Embryonic facial prominence (tissue), 1 donor: ENCODE measurements around the gene PORCN.
"Not testable (repeated sequence)": the region's sequence is repeated elsewhere in the genome, so short reads cannot be mapped to it uniquely, and the experiment has no call there.

Source experiments
- DNase-seq: peaks from one replicate; pipeline ENCODE4 v3.0.0-alpha.2; 2016; ENCODE audit errors: extremely low spot score

PORCN gene

GRCh38 chrX:48540480-48540879 is 31.7 kb downstream of the PORCN start:
- no peak for DNase-seq

- DNase-seq, result no peak
These were observed 32.5 kb downstream of the PORCN start for GRCh38 chrX:48541140-48541814.

DNA sequence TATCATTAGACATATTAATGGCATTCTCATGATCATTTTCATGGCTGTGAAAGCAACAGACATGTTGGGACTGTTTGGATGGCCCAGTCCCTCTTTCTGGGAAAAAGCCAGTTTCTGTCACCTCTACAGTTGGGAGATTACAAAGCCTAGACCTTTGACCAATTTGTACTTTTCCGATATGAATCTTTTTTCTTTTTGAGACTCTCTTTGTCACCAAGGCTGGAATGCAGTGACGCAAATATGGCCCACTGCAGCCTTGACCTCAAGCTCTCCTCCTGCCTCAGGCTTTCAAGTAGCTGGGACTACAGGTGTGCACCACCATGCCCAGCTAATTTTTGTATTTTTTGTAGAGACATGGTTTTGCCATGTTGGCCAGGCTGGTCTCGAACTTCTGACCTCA is 40.1 kb downstream of the PORCN start:
- DNase-seq, result no peak

GRCh38 chrX:48555731-48556325 is 47.0 kb downstream of the PORCN start:
- not testable (repeated sequence) for DNase-seq

- DNase-seq, result no peak
These were observed 49.5 kb downstream of the PORCN start for GRCh38 chrX:48558271-48558670.

DNA sequence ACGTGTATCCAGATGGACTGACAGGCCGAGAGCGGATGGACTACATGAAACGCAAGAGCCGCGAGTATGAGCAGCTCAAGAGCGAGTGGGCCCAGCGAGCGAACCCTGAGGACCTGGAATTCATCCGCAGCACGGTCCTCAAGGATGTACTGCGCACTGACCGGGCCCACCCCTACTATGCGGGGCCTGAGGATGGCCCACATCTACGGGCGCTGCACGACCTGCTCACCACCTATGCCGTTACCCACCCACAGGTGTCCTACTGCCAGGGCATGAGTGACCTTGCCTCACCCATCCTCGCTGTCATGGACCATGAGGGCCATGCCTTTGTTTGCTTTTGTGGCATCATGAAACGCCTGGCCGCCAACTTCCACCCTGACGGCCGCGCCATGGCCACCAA is 50.8 kb downstream of the PORCN start:
- DNase-seq, result no peak

DNA sequence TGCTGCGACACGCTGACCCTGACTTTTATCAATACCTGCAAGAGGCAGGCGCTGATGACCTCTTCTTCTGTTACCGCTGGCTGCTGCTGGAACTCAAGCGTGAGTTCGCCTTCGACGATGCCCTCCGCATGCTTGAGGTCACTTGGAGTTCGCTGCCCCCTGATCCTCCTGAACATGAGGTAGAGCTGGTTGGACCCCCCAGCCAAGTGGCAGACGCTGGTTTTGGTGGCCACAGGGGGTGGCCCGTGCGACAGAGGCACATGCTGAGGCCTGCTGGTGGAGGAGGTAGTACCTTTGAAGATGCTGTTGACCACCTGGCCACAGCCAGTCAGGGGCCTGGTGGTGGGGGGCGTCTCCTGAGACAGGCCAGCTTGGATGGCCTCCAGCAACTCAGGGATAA is 51.3 kb downstream of the PORCN start:
- DNase-seq, result no peak

GRCh38 chrX:48560681-48561080 is 51.9 kb downstream of the PORCN start:
- DNase-seq, result no peak

GRCh38 chrX:48569958-48570357 is 61.2 kb downstream of the PORCN start:
- no peak for DNase-seq
